Stimulated activated CD4-positive, alpha-beta T cell treated with anti-CD3 and anti-CD28 coated beads, TNF-alpha, amount 100 ng/mL, for 48 hours (primary cell): ENCODE data around the gene KCNT2.

Experiments used
- DNase-seq, 3 donors: peaks; one replicate each; pipeline ENCODE4 v3.0.0-alpha.2; 2020; ENCODE audit warnings: low read depth in 3 of 3

Gene KCNT2

GRCh38 chr1:196400478-196401451 is 207.5 kb downstream of the KCNT2 start:
- no peak for DNase-seq

DNA sequence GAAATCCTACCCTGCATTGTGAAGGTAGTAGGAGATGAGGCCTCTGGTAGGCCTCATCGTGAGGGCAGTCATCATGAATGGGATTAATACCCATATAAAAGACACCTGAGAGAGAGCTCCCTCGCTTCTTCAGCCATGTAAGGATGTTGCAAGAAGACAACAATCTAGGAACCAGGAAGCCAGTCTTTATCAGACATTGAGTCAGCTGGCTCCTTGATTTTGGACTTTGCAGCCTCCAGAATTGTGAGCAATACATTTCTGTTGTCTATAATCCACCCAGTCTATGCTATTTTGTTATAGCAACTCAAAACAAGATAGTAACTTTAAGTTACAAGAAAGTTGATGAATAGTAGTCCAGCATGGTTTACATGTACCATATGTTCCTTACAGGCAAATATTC is 208.5 kb downstream of the KCNT2 start:
- DNase-seq: no peak

- no peak for DNase-seq
Measured at GRCh38 chr1:196393742-196394141, 214.5 kb downstream of the KCNT2 start.

GRCh38 chr1:196393282-196393681 is 215.0 kb downstream of the KCNT2 start:
- no peak for DNase-seq

DNA sequence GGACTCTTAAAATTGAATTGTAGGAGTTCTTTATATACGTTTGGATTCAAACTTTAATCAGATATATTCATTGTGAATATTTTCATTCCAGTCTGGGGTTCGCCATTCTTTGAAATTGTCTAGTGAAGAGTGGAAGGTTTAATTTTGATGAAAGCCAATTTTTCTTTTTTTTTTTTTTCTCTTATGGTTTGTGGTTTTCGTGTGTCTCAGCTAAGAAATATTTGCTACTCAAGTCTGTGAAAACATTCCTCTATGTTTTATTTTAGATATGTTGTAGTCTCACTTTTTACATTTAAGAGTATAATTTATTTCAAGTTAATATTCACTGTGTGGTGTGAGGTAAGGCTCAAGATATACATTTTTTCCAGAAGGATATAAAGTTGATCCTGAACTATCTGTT is 220.5 kb downstream of the KCNT2 start:
- no peak for DNase-seq

GRCh38 chr1:196385109-196385508 is 223.1 kb downstream of the KCNT2 start:
- no peak for DNase-seq

- DNase-seq: no peak
Measured at GRCh38 chr1:196382383-196382782, 225.9 kb downstream of the KCNT2 start.

DNA sequence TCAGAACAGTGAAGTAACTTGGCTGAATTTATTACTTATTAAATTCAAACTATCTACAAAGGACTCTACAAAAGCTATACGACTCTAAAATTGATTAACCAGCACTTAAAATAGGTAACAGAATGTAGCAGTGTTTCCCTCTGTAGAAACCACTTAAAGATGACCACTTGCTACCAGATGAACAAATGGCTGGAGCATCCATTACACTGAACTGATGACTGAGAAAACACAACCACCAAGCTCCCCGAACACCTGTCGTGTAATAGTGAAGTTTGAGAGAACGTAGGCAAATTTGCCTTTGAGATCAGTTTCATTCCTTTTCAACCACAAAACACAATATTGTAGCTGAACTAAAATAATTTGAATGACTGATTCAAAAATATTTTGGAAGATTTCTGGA is 226.7 kb downstream of the KCNT2 start:
- DNase-seq: no peak

DNA sequence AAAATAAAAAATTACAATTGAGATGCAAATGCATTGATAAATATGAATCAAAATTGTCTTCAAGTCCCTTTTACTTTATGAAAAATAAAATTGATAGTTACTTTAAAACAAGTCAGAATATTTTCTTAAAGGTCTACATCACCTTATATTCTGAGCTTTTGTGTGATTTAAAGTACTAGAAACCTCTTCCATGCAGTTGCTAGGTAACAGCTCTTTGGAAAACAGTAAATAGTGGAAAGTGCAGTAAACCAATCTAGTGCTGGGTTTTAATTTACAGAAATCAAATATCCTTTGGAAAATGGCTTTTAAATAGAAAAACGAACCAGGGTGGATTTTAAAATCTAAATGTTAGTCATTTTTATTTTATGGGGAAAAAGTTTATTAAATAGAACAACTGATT is 227.9 kb downstream of the KCNT2 start:
- no peak for DNase-seq

DNA sequence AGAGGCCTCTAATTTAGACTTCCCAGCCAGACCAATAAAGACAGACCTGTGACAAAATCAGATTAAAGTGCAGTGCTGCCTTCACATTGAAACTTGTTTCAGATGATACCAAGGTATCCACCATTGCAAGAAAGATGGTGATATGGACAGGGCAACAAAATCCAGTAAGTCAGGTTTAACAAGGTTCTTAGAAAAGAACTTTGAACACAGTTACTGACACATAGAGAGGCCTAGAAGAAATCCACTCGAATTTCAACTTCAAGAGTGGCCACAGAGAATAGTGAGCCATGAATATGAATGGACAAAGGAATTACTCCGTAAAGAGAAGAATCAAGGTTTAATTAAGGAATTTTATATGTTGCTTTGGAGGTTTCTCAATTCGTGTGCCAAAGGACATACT is 230.4 kb downstream of the KCNT2 start:
- DNase-seq: no peak

GRCh38 chr1:196376630-196377328 is 231.5 kb downstream of the KCNT2 start:
- no peak for DNase-seq

DNA sequence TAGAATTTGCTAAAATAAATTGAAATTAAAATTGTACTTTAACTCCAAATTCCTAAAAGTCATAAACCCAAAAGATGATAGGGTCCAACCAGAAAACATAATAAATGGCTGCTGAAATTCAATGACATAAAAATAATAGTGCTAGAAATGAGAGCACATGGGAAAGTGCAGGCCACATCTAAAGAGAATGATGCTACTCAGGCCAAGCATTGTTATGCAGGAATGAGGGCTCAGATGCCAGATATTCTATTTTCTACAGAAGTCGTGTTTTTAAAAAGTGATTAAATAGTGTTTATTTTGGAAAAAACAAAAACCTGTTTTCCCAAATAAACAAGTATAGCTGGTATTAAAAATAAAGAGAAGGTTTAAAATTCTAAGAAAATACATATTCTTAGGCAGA is 234.4 kb downstream of the KCNT2 start:
- no peak for DNase-seq

DNA sequence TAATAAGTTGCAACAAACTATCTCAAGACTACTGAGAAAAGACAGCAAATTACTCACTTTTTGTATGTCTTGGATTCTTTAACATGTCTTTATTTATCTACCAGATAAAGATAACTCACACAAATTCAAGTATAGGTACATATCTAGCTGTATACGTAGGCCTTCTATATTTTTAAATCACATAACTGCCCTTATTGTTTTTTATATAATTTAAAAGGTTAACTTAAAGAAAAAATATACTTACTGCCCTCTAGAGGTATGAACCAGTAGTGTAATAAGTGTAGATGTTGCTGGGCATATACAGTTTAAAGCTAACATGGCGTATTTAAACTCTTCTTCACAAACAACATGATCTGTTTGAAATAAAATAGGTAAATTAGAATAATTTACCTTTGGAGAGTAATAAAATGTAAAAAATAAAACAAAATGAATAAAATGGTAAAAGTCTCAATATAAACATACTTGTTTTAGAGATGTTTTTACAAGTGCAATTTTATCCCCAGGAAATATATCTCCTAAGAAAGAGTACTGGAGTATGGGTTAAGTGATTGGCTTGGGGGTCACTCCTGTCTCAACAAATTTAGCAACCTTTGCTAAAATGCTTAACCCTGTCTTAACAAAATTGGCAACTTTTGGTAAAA is 235.2 kb downstream of the KCNT2 start:
- no peak for DNase-seq

DNA sequence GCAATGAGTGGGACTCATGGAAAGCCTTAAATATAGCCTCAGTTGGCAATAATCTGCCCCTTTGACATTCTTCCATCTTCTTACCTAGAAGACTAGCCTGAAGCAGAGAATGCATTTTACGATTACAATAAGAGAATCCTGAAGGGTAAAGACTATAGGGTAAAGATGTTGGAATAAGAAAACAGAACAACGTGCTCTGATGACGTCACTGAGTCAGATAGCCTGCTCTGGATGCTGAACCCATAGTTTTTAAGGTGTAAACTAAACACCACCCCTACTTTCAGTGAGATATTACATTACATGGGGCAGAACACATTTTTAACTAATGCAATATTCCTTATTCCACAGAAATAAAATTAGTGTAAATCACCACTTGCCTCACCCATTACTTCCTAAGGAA is 240.4 kb downstream of the KCNT2 start:
- DNase-seq: no peak

- DNase-seq: no peak
Measured at GRCh38 chr1:196366817-196367495, 241.3 kb downstream of the KCNT2 start.

DNA sequence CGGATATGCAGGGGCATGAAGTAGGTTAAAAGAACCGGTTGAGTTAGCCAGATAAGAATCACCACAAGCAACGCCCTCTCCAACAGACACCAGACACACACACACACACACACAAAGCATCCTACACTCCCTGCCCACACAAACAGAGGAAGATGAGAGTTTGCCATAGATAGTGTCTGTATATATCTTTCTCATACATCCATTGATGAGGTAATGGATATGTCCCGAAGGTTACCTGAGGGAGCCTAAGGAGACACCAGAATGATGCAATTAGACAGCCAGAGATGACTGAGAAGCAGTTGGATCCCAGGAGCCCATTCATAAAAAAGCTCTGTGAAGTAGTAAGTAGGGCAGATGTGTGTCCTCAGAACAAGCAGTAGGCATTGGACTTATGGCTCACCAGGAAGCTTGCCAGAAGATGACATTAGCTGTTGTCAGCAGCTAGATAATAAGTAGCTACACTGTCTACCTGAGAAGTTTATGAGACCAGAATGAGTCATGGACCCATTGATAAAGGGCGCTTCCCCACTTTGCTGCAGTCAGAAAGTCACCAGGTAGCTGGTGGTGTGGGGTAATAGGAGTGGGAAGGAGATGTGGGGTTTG is 247.0 kb downstream of the KCNT2 start:
- DNase-seq: no peak

DNA sequence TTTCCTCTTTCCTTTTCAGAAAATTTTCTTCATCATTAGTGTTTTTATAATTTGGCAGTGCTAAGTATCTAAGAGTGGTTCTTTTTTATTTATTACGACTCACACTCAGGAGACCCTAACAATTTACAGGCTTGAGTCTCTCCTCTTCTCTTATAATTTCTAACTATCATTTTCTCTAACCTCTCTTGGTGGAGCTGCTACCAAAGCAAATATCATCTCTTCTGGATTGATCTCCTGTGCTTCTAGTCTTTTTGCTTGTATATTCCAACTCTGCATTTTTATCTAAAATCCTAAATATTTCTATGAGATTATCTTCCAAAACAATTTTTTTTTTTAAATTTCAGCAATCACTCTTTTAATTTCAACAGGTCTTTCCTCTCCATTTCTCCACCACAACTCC is 250.3 kb downstream of the KCNT2 start:
- DNase-seq: no peak

DNA sequence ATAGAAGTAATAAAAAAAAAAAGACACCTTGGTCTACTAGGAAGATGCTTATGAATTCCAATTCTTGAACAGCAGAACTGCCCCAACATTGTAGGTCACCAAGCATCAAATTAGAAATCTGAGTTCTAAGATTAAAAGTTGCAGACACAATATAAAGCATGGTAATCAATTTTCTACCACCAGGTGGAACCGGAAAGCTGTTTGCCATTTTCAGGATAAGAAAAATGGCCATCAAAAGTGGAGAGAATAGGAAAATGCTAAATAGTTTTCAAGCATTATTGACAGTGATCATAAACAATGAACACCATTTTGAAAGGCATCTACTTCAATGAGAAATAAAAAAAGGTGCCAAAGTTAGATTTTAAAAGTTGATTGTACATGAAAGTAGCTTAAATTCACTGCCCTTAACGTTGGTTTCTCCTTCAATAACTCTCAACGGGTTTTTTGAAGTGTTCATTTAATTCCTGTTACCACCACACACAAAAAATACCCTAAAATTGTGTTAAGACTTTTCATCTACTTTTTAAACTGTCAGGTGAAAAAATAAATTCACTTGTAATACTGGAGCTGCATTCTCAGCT is 252.9 kb downstream of the KCNT2 start:
- no peak for DNase-seq

DNA sequence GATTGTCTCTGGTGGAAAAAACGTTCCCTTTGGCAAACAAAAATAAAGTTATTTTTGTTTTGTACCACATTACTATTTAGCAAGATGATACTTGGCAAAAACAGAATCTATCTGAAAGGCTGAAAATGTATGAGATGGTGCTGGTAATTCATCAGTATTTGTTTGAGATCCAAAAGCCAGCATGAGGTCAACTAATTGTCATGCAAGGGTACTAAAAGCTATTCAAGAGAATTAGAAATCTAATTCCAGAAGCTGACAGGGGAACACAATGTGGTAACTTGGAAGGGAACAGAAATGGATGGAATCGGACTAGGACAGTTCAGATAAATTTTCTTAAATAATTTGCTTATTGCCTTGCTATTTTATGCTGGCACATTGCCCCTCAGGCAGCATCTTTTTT is 263.8 kb downstream of the KCNT2 start:
- no peak for DNase-seq

DNA sequence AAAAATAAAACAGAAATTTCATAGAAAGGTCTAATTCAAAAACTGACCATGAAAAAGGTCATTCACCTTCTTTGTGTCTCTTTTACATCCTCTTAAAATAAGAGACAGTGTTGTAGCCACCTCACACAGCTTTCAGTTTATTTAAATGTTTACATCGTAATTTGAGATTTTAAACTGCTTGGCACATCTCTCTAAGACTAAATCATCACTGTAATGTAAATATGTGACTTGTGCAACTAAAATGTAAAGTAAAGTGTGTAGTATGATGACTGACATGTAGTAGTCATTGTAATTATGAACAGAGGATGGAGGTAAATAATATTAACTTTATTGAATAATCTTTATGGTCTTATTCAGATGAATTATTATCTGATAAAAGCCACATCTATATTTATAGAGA is 283.9 kb downstream of the KCNT2 start:
- DNase-seq: no peak

DNA sequence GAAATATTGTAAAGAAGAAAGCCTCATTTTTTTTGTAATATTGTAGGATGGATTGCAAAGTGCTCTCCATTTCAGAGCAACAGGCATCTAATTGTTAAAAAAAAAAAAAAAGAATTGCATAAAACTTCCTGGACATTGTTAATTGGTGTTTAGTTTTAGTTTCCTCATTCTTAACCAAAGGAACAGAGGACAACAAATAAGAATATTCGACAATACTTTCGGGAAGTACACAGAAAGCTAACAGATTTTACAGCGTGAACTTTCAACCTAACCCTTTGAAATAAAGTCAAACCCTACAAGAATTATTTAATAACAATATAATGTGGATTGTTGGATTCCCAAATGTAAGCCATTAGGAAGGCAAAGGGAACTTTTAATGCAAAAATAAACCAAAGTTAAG is 284.4 kb downstream of the KCNT2 start:
- no peak for DNase-seq
